GM21717 (cell line): ENCODE results near the gene STARD5.
A peak's percentile ranks its signal among the peaks of the same experiment; 100 is the strongest.
"Not testable (repeated sequence)": the region's sequence is repeated elsewhere in the genome, so short reads cannot be mapped to it uniquely, and the experiment has no call there.

Source experiments
- ATAC-seq: cut with Tn5 transposase; IDR thresholded peaks from one replicate; pipeline ENCODE4 v1.9.1; 2021; ENCODE audit warnings: mild to moderate bottlenecking, moderate library complexity; ENCODE audit not compliant: unreplicated experiment

Gene STARD5

DNA sequence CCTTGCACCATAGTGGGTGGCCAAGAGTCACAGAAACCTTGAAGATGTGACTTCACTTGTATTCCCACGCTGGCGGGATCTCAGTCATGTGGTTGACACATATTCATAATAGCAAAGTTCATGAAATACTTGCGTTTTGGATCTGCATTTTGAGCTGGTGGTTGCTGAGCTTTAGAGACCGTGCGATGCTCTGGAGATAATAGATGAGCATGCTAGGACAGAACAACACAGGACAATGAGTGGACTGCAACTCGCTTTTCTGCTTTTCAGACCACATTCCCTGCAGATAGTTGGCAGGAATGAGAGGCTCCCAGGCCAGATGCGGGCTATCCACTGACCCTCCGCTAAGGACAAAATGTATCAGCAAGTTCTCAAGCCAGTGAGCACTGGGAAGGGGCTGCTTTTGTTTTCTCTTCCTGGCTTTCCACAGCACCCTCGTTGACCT is 13.8 kb upstream of the STARD5 start:
- ATAC-seq = no peak

- ATAC-seq = no peak
Measured at GRCh38 chr15:81337241-81337640, 13.3 kb upstream of the STARD5 start.

DNA sequence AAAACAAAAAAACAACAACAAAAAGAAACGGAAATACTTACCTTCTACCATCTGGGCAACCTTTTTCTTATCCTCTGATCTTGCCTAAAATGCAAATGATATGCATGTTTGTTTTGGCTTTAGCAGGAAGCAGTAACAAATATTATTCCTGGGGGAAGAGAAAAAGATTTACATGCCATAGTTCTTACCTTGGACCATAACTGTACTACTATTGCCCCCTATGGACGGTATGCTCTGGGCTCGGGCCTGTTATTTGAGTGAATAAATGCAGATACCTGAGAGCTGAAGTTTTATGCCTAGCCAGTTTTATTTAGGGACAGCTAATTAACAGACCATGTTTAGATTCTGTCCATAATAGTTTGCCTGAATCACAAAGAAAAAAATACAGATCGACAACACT is 12.6 kb upstream of the STARD5 start:
- no peak for ATAC-seq

DNA sequence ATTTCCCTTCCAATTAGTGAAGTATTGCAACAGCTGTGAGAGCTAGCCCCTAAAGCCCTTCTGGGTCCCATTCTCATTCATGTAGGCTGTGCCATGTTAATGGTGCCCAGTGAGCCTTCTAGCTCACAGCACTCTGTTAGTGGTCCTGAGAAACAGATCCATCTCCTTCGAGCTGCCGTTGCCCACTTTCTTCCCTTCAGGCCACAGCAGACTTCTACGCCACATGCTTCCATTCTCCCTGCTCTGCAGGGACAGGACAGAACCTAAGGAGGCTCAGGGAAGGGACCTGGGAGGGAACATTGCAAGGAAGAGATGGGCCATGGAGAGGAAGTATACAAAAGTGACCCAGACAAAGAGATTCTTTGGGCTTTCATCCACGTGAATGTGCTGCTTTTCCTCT is 11.7 kb upstream of the STARD5 start:
- ATAC-seq = no peak

GRCh38 chr15:81334768-81335435 is 11.0 kb upstream of the STARD5 start:
- no peak for ATAC-seq

- ATAC-seq = no peak
Measured at GRCh38 chr15:81333363-81333762, 9.4 kb upstream of the STARD5 start.

DNA sequence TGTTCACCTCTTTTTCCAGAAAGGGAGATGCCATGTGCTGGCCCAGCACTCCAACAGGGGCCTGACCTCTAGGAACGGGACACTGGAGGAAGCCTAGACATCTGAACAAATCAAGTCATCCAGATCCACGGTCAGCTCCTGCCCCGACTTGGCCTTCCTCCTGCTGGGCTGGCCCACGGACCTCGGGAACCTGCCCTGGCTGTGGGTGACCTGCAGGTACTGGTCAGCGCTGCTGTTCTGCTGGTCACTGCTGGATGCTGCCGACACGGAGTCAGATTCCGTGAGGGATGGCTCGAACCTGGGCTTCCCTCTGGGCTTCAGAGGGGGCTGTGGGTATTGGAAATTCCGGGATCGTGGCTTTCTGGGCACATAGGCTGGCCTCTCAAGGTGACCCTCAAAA is 8.4 kb upstream of the STARD5 start:
- no peak for ATAC-seq

DNA sequence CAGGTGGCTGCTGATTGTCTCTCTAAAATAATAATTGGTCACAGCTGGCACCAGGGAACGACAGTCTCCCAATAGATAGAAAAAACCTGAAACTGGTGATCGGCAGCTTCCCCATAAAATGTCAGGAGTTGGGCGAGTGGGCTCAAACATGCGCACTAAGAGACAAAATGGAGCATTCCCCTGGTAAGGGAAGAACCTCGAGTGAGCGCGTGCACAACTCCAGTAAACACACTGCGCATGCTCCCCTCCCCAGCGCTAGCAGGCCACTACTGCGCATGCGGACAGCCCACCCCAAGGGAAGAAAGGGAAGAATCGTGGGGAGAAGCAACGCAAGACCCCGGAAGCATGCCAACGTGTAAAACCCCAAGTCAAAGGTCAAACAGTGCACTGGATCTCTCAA is 7.7 kb upstream of the STARD5 start:
- no peak for ATAC-seq

DNA sequence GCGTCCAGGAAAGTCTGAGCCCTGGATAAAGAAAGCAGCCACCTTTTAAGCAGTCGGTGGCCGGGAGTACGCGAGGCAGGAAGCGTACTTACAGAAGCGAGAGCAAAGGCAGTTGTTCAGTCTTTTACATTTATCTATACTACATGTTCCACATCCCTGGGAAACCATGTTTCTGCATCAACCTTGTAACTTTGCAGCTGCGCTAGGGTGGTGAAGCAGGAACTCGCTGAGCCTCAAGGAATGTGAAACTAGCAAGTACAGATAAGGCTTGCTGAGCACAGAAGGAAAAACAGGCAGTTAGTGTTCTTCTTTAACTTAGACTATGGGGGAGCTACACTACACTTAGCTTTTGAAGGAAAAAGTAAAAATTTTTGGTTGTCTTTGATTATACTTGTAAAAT is 7.2 kb upstream of the STARD5 start:
- ATAC-seq = not testable (repeated sequence)

DNA sequence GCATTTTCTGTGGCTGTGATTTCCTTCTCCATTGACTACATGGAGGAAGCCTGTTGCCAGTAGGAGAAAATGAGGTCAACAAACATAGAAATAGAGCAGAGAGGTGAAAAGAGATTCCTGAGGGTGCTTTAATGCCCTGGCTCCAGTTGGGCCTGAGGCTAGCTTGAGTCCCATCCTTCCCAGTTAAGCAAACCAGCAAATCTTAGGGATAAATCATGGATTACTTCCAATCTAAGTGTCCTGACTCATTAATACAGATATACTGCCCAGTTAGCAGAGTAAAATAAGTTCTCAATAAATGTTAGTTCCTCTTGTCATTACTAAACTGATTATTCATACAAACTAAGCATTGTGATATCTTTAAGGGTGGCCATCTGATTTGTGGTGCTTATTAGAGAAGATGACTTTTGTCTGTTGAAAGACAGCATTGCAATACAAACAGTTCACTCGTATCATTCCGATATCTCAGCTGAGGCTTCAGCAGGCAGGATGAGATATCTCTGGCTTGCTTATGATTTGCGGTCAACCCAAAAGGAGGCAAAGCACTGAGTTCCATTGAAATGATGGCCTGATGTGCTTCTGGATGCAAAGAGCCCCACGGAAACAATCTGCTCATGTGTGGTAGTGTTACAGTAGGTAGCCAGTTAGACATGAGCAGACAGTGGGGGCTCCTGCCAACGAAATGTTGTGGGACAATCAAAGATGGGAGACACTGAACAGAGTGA is 6.6 kb upstream of the STARD5 start:
- no peak for ATAC-seq

GRCh38 chr15:81329446-81329845 is 5.5 kb upstream of the STARD5 start:
- ATAC-seq = no peak

DNA sequence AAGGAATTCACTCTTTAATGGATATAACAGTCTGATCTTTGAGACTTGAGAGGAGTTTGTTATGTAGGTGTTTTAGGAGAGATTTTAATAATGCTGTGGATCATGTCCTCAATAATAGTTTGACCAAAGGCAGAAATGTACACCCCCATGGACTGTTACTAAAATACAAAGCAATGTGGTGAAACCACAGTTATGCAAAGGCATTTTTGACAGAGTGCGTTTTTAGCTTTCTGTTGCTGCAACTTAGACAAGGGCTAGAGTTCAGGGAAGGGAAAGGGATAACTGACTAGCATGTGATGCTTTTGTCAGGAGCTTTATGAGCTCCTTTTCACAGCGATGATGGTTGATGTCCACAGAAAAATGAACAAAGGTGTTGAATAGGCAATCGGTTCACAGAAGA is 3.6 kb upstream of the STARD5 start:
- no peak for ATAC-seq

- ATAC-seq = no peak
Measured at GRCh38 chr15:81326466-81327212, 2.7 kb upstream of the STARD5 start.

DNA sequence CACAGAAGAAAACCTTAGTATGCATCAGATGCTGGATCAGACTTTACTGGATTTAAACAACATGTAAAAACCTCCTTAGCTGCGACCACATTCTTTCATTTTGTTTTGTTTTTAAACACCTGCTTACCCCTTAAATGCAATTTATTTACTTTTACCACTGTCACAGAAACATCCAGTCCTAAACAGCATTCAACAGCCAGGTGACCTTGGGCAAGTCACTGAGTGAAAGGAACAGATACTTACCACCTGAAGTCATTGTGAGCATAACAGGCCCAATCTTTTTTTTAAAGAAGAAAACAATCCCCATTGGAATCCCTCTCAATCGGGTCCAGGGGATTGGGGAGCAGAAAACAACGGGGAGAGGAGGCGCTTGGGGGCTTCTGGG is 390 bp downstream of the STARD5 start:
- ATAC-seq = peak; percentile 25

DNA sequence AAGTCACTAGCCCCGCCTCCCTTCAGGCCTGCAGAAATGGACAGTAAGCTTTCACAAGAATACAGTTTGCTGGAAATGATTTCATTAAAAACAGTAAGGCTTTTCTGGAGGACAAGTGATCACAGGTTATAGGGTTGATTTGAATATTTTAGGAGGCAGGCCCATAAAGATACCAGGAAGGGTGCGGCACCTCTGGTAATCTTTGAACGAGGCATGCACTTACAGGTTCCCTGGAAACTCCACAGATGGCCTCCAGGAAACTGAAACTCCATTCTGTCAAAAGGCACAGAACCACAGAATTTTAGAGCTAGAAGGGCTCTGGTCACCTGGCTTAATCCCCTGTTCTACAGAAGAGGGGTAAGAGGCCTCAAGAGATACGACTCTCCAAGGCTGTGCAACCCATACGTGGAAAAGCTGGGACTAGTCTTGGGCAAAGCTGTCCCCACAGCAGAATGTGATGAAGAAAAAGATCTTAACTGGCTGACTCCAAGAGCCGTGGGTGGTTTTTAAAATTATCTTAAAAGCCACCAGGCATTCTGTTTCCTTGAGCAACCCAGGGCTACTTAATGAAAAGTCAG is 1.2 kb downstream of the STARD5 start:
- ATAC-seq = no peak

GRCh38 chr15:81321667-81322066 is 2.3 kb downstream of the STARD5 start:
- no peak for ATAC-seq

GRCh38 chr15:81317642-81318017 is 6.3 kb downstream of the STARD5 start:
- ATAC-seq = no peak

DNA sequence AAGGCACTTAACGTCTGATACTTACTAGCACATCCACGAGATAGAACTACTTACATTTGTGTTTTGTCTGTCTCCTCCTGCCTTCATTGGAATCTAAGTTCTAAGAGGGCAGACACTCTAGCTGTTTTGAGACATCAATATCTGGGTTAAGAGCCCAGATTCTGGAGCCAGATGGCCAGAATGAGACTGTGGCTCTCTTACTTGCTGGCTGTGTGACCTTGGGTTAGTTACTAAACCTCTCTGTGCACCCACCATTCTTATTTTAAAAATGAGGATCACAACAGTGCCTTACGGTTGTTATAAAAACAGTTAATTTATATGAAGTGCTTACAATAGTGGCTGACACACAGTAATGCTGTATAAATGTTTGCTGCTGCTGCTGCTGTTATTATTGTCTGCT is 7.7 kb downstream of the STARD5 start:
- no peak for ATAC-seq

GRCh38 chr15:81315452-81316175 is 8.3 kb downstream of the STARD5 start:
- ATAC-seq = no peak

DNA sequence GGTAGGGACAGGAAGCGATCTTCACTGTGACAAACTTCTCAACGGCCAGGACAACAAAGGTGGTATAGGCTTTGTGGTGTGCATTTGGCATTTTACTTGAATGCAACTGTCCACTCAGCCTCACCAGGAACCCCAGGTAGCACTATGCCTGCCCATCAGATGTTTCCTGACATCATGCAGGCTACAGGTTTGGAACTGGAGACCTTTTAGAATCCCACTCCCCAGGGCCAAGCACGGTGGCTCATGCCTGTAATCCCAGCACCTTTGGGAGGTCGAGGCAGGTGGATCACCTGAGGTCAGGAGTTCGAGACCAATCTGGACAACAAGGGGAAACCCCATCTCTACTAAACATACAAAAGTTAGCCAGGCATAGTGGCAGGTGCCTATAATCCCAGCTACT is 9.6 kb downstream of the STARD5 start:
- ATAC-seq = no peak

- ATAC-seq = no peak
Measured at GRCh38 chr15:81313686-81314085, 10.3 kb downstream of the STARD5 start.
